Tibial artery (tissue), 4 donors: ENCODE results near the gene PANK3.

Experiments
- DNase-seq, 2 donors: peaks; one replicate each; pipeline ENCODE4 v3.0.0-alpha.2; 2019
- H3K27ac ChIP-seq, 2 donors: fragments of 200-600 bp; sonication (generic) in 1 of 2; 1 replicate in 1 of 2; 2 replicates in 1 of 2; pipeline ENCODE4 v1.5.1; 2018 to 2019; ENCODE audit warnings: mild to moderate bottlenecking in 1 of 2
- H3K27me3 ChIP-seq, 2 donors: fragments of 200-600 bp; sonication (generic) in 1 of 2; one replicate each; pipeline versions ENCODE4 v1.5.1 to v1.6.0; 2016 to 2019
- H3K36me3 ChIP-seq, 3 donors: fragments of 200-600 bp; sonication (generic) in 2 of 3; one replicate each; pipeline ENCODE4 v1.5.1; 2016 to 2019; ENCODE audit warnings: mild to moderate bottlenecking in 2 of 3
- H3K4me1 ChIP-seq, 4 donors: fragments of 200-600 bp; sonication (generic) in 2 of 4; 1 replicate in 3 of 4; 2 replicates in 1 of 4; pipeline ENCODE4 v1.5.1; 2016 to 2019
- H3K4me3 ChIP-seq, 2 donors: fragments of 200-600 bp; sonication (generic) in 1 of 2; 1 replicate in 1 of 2; 2 replicates in 1 of 2; pipeline ENCODE4 v1.5.1; 2018 to 2019; ENCODE audit warnings: mild to moderate bottlenecking in 2 of 2
- H3K9me3 ChIP-seq, 3 donors: fragments of 200-600 bp; sonication (generic) in 1 of 3; one replicate each; pipeline ENCODE4 v1.5.1; 2016 to 2019
- CTCF ChIP-seq, 2 experiments: fragments of 200-600 bp in 1 of 2; fragments of 450-650 bp in 1 of 2; IDR thresholded peaks; one replicate each; pipeline ENCODE4 v1.5.1; 2017 to 2019; ENCODE audit warnings: antibody characterized with exemption in 2 of 2, mild to moderate bottlenecking in 1 of 2, moderate library complexity in 1 of 2
- intact Hi-C: fragments of 100-400 bp; cut with DNase I; formaldehyde crosslinking; loops from one replicate; pipeline ENCODE4 v1.15.0; 2023; ENCODE audit warnings: low total_unique reads

The PANK3 gene

GRCh38 chr5:168592014-168592368 lies 12.8 kb upstream of the PANK3 start:
- Histone ChIP-seq H3K4me3 (no peak overlapping the region), H3K27me3 (peaks cover 0 to 9% of the 10 kb centered on the region in 2 donors), H3K4me1 (no peaks in the 10 kb centered on the region), H3K9me3 (no peaks in the 10 kb centered on the region), H3K27ac (no peak overlapping the region), H3K36me3 (no peaks in the 10 kb centered on the region)
- DNase-seq, result no peak
- intact Hi-C loops, result no loop called here
- TF ChIP-seq CTCF (IDR thresholded peaks at IDR 0.05), result no peak

- TF ChIP-seq CTCF (IDR thresholded peaks at IDR 0.05), result no peak
- intact Hi-C loops, result no loop called here
- Histone ChIP-seq H3K36me3 (no peaks in the 10 kb centered on the region), H3K4me1 (no peaks in the 10 kb centered on the region), H3K27ac (no peak overlapping the region), H3K9me3 (no peaks in the 10 kb centered on the region), H3K4me3 (no peak overlapping the region), H3K27me3 (peaks cover 0 to 9% of the 10 kb centered on the region in 2 donors)
- DNase-seq, result no peak
Measured at GRCh38 chr5:168591302-168592013, 12.3 kb upstream of the PANK3 start.

GRCh38 chr5:168590666-168591065 lies 11.5 kb upstream of the PANK3 start:
- H3K36me3 ChIP-seq, result no peaks in the 10 kb centered on the region
- no peak overlapping the region for H3K27ac ChIP-seq
- peaks cover 0 to 9% of the 10 kb centered on the region in 2 donors for H3K27me3 ChIP-seq
- H3K4me1 ChIP-seq, result no peaks in the 10 kb centered on the region
- no peak for DNase-seq
- intact Hi-C loops, result no loop called here
- no peaks in the 10 kb centered on the region for H3K9me3 ChIP-seq
- TF ChIP-seq CTCF (IDR thresholded peaks at IDR 0.05), result no peak
- H3K4me3 ChIP-seq, result no peak overlapping the region

- H3K27ac ChIP-seq, result no peak overlapping the region
- H3K4me1 ChIP-seq, result no peaks in the 10 kb centered on the region
- TF ChIP-seq CTCF (IDR thresholded peaks at IDR 0.05), result no peak
- H3K9me3 ChIP-seq, result no peaks in the 10 kb centered on the region
- H3K36me3 ChIP-seq, result no peaks in the 10 kb centered on the region
- H3K4me3 ChIP-seq, result no peak overlapping the region
- peaks cover 0 to 9% of the 10 kb centered on the region in 2 donors for H3K27me3 ChIP-seq
- DNase-seq, result no peak
- intact Hi-C loops, result no loop called here
Measured at GRCh38 chr5:168587987-168588386, 8.8 kb upstream of the PANK3 start.

- intact Hi-C loops, result no loop called here
- no peak for DNase-seq
- Histone ChIP-seq H3K27ac (no peak overlapping the region), H3K27me3 (peaks cover 0 to 9% of the 10 kb centered on the region in 2 donors), H3K36me3 (no peaks in the 10 kb centered on the region), H3K4me1 (peaks cover 0 to under 1% (median under 1%) of the 10 kb centered on the region in 4 donors), H3K9me3 (no peaks in the 10 kb centered on the region), H3K4me3 (no peak overlapping the region)
- no peak for TF ChIP-seq CTCF (IDR thresholded peaks at IDR 0.05)
Measured at GRCh38 chr5:168585119-168585856, 6.1 kb upstream of the PANK3 start.
